K562 (cell line): ENCODE results near the gene GPR32.

Experiments used
- CTCF ChIP-seq, 3 experiments: IDR thresholded peaks in 2 of 3; conservative IDR thresholded peaks in 1 of 3; 2 replicates each; pipeline ENCODE4 v1.5.1; 2011 to 2012; ENCODE audit warnings: low read length in 3 of 3, mild to moderate bottlenecking in 3 of 3, control low read depth in 2 of 3, improper control_type of control experiment in 1 of 3, inconsistent platforms in 1 of 3, low read depth in 1 of 3, mixed read lengths in 1 of 3, moderate library complexity in 1 of 3; ENCODE audit not compliant: insufficient read depth in 2 of 3
- E2F1 ChIP-seq: sonication (generic); formaldehyde crosslinking; IDR thresholded peaks from 2 replicates; pipeline ENCODE4 v1.8.1; 2023; ENCODE audit warnings: mild to moderate bottlenecking, missing genetic modification reagents, moderate library complexity
- EP300 ChIP-seq: IDR thresholded peaks from 2 replicates; pipeline ENCODE4 v1.6.1; 2012; ENCODE audit warnings: low read length, improper control_type of control experiment
- FOXP4 ChIP-seq: sonication (generic); formaldehyde crosslinking; IDR thresholded peaks from 2 replicates; pipeline ENCODE4 v1.8.0; 2022; ENCODE audit warnings: mild to moderate bottlenecking, missing genetic modification reagents, borderline replicate concordance
- GABPA ChIP-seq: fragments of 200-800 bp; sonication (Bioruptor generic); conservative IDR thresholded peaks from 2 replicates; pipeline ENCODE4 v1.6.1; 2016; ENCODE audit warnings: low read depth, missing genetic modification characterization, missing compliant biosample characterization
- KAT7 ChIP-seq: sonication (generic); formaldehyde crosslinking; IDR thresholded peaks from 2 replicates; pipeline ENCODE4 v1.8.0; 2022; ENCODE audit warnings: missing genetic modification reagents, mild to moderate bottlenecking, borderline replicate concordance
- NR2C1 ChIP-seq, 2 experiments: fragments of 450-650 bp; IDR thresholded peaks; 2 replicates each; pipeline ENCODE4 v1.6.1; 2017; ENCODE audit warnings: mild to moderate bottlenecking in 2 of 2, antibody characterized with exemption in 1 of 2, inconsistent platforms in 1 of 2, missing compliant biosample characterization in 1 of 2, missing genetic modification characterization in 1 of 2
- NRF1 ChIP-seq, 2 experiments: fragments of 450-650 bp; IDR thresholded peaks in 1 of 2; conservative IDR thresholded peaks in 1 of 2; 2 replicates each; pipeline ENCODE4 v1.6.1; 2014; ENCODE audit warnings: mild to moderate bottlenecking in 2 of 2
- RB1 ChIP-seq: fragments of 450-650 bp; IDR thresholded peaks from 2 replicates; pipeline ENCODE4 v1.6.1; 2017; ENCODE audit warnings: low read depth, mild to moderate bottlenecking
- SMARCC2 ChIP-seq: fragments of 450-650 bp; IDR thresholded peaks from 2 replicates; pipeline ENCODE4 v1.6.1; 2017; ENCODE audit warnings: antibody characterized with exemption, moderate library complexity, mild to moderate bottlenecking, low read depth
- TAF1 ChIP-seq: IDR thresholded peaks from 2 replicates; pipeline ENCODE4 v1.6.1; 2011; ENCODE audit warnings: mild to moderate bottlenecking, low read length, moderate library complexity; ENCODE audit not compliant: insufficient read depth, control insufficient read depth, severe bottlenecking; ENCODE audit errors: extremely low read depth
- USF2 ChIP-seq: sonication (generic); formaldehyde crosslinking; IDR thresholded peaks from 2 replicates; pipeline ENCODE4 v1.5.0; 2020; ENCODE audit warnings: missing genetic modification reagents
- ZNF395 ChIP-seq: fragments of 200-800 bp; sonication (Bioruptor generic); IDR thresholded peaks from 2 replicates; pipeline ENCODE4 v1.6.1; 2017; ENCODE audit warnings: missing genetic modification characterization, missing compliant biosample characterization

- TF ChIP-seq CTCF (IDR thresholded peaks at IDR 0.05 in 2 of 3, conservative IDR thresholded peaks at IDR 0.05 in 1 of 3; ENCODE audit: insufficient read depth in 2 of 3, low read depth in 1 of 3, low read length in 3 of 3) (no peak), TAF1 (no peak), KAT7 (no peak), GABPA (tag) (no peak), ZNF395 (no peak), EP300 (no peak), NRF1 (conservative IDR thresholded peaks at IDR 0.05 in 1 of 2, IDR thresholded peaks at IDR 0.05 in 1 of 2) (no peak), FOXP4 (CRISPR knock-in tag) (no peak), NR2C1 (IDR thresholded peaks at IDR 0.05) (no peak), NR2C1 (tag; IDR thresholded peaks at IDR 0.05) (no peak), USF2 (CRISPR knock-in tag) (no peak), E2F1 (CRISPR knock-in tag) (no peak), SMARCC2 (no peak), RB1 (no peak)
Observed at GRCh38 chr19:50780753-50781435, 10.6 kb downstream of the GPR32 start.
